SU-DHL-6 (cell line): ENCODE results near the gene DIPK1B.

ENCODE experiments used
- EZH2phosphoT487 ChIP-seq: fragments of 200-600 bp; sonication (generic), shearing (Covaris generic); conservative IDR thresholded peaks from 2 replicates; pipeline ENCODE4 v1.6.1; 2018; ENCODE audit warnings: mild to moderate bottlenecking, antibody characterized with exemption, low read length, moderate library complexity, mixed read lengths
- TF ChIP-seq, protein P1 (sequence below): fragments of 200-600 bp; sonication (generic); IDR thresholded peaks from one replicate; pipeline ENCODE4 v1.5.1; 2017; ENCODE audit warnings: antibody characterized with exemption, mild to moderate bottlenecking, low read length, moderate library complexity; ENCODE audit not compliant: insufficient read depth, poor library complexity, severe bottlenecking

- TF ChIP-seq, protein P1, sequence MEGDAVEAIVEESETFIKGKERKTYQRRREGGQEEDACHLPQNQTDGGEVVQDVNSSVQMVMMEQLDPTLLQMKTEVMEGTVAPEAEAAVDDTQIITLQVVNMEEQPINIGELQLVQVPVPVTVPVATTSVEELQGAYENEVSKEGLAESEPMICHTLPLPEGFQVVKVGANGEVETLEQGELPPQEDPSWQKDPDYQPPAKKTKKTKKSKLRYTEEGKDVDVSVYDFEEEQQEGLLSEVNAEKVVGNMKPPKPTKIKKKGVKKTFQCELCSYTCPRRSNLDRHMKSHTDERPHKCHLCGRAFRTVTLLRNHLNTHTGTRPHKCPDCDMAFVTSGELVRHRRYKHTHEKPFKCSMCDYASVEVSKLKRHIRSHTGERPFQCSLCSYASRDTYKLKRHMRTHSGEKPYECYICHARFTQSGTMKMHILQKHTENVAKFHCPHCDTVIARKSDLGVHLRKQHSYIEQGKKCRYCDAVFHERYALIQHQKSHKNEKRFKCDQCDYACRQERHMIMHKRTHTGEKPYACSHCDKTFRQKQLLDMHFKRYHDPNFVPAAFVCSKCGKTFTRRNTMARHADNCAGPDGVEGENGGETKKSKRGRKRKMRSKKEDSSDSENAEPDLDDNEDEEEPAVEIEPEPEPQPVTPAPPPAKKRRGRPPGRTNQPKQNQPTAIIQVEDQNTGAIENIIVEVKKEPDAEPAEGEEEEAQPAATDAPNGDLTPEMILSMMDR: no peak
- TF ChIP-seq EZH2phosphoT487: no peak
These were observed 13.2 kb downstream of the DIPK1B start for GRCh38 chr9:136725612-136726011.
